Measurements from ENCODE around the gene DNAH5.
A peak's percentile ranks its signal among the peaks of the same experiment; 100 is the strongest.
"Not testable (repeated sequence)": the region's sequence is repeated elsewhere in the genome, so short reads cannot be mapped to it uniquely, and the experiment has no call there.

DNAH5 gene

GRCh38 chr5:13944560-13945199 lies at the start of gene DNAH5:
Gene DNAH5, minus strand, starts transcription at chr5:13944688. Its CDS starts 250 bp downstream, at chr5:13944438.
- DNase-seq (ENCODE audit: low read depth) = no peak

- no peak for DNase-seq (ENCODE audit: low read depth)
Observed at GRCh38 chr5:13993926-13994325, 49.4 kb upstream of the DNAH5 start.

- DNase-seq (ENCODE audit: low read depth) = no peak
Observed at GRCh38 chr5:13992795-13993194, 48.3 kb upstream of the DNAH5 start.

GRCh38 chr5:13991365-13991764 lies 46.9 kb upstream of the DNAH5 start:
- no peak for DNase-seq (ENCODE audit: low read depth)

- DNase-seq (ENCODE audit: low read depth) = no peak
Observed at GRCh38 chr5:13990896-13991295, 46.4 kb upstream of the DNAH5 start.

- no peak for DNase-seq (ENCODE audit: low read depth)
Observed at GRCh38 chr5:13989832-13990231, 45.3 kb upstream of the DNAH5 start.

- peak; percentile 46 for DNase-seq (ENCODE audit: low read depth)
Observed at GRCh38 chr5:13987843-13988464, 43.5 kb upstream of the DNAH5 start.

- DNase-seq (ENCODE audit: low read depth) = peak; percentile 81
Observed at GRCh38 chr5:13985731-13986418, 41.4 kb upstream of the DNAH5 start.

GRCh38 chr5:13984888-13985287 lies 40.4 kb upstream of the DNAH5 start:
- not testable (repeated sequence) for DNase-seq (ENCODE audit: low read depth)

GRCh38 chr5:13976867-13977830 lies 32.7 kb upstream of the DNAH5 start:
- peak; percentile 13 for DNase-seq (ENCODE audit: low read depth)

GRCh38 chr5:13976223-13976622 lies 31.7 kb upstream of the DNAH5 start:
- no peak for DNase-seq (ENCODE audit: low read depth)

GRCh38 chr5:13975246-13975645 lies 30.8 kb upstream of the DNAH5 start:
- DNase-seq (ENCODE audit: low read depth) = no peak

- no peak for DNase-seq (ENCODE audit: low read depth)
Observed at GRCh38 chr5:13973724-13974123, 29.2 kb upstream of the DNAH5 start.

- DNase-seq (ENCODE audit: low read depth) = no peak
Observed at GRCh38 chr5:13972029-13972428, 27.5 kb upstream of the DNAH5 start.

- DNase-seq (ENCODE audit: low read depth) = peak; percentile 34
Observed at GRCh38 chr5:13957032-13957645, 12.7 kb upstream of the DNAH5 start.

GRCh38 chr5:13956471-13956870 lies 12.0 kb upstream of the DNAH5 start:
- no peak for DNase-seq (ENCODE audit: low read depth)

GRCh38 chr5:13955896-13956295 lies 11.4 kb upstream of the DNAH5 start:
- no peak for DNase-seq (ENCODE audit: low read depth)

GRCh38 chr5:13946111-13946510 lies 1.6 kb upstream of the DNAH5 start:
- DNase-seq (ENCODE audit: low read depth) = no peak

- no peak for DNase-seq (ENCODE audit: low read depth)
Observed at GRCh38 chr5:13945271-13945670, 783 bp upstream of the DNAH5 start.

- no peak for DNase-seq (ENCODE audit: low read depth)
Observed at GRCh38 chr5:13943676-13944075, 812 bp downstream of the DNAH5 start.

GRCh38 chr5:13941468-13941867 lies 3.0 kb downstream of the DNAH5 start:
- DNase-seq (ENCODE audit: low read depth) = no peak

GRCh38 chr5:13939638-13940037 lies 4.8 kb downstream of the DNAH5 start:
- no peak for DNase-seq (ENCODE audit: low read depth)
